ENCODE measurements around the gene KPNB1.

Gene KPNB1

GRCh38 chr17:47664624-47664941, 14.9 kb downstream of the KPNB1 start:
- DNase-seq, result no peak
- Mint-ChIP-seq H3K27me3 (ENCODE audit: low read depth, poor library complexity) (peaks cover 4% of the 10 kb centered on the region), H3K9me3 (no peaks in the 10 kb centered on the region), H3K36me3 (ENCODE audit: low read depth) (peaks cover 72% of the 10 kb centered on the region), H3K4me3 (no peak overlapping the region), H3K4me1 (peaks cover 6% of the 10 kb centered on the region), H3K27ac (peak overlapping the region; percentile 78)
- peak; percentile 6 for TF ChIP-seq CTCF (IDR thresholded peaks at IDR 0.05)

DNA sequence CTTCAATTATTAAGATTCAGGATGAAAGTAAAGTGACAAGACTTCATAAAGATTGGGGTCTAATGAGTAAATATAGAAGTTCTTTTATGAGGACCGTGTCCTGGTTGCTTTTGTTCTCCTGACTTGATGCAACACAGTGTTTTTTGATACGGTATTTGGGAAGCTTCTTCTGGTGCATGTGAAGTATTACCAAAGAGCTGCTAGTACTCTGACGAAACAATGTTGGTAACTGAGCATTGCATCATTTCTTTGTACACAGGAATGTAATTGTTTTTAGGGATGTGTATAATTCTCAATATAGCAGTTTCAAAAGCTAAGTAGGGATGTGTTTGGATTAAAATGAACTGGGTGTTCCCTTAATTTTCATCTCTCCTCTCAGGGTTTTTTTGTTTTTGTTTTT, 15.9 kb downstream of the KPNB1 start:
- no peak for TF ChIP-seq CTCF (IDR thresholded peaks at IDR 0.05)
- H3K27me3 Mint-ChIP-seq (ENCODE audit: low read depth, poor library complexity), result peaks cover 4% of the 10 kb centered on the region
- H3K4me1 Mint-ChIP-seq, result peaks cover 6% of the 10 kb centered on the region
- H3K36me3 Mint-ChIP-seq (ENCODE audit: low read depth), result peaks cover 74% of the 10 kb centered on the region
- no peak overlapping the region for H3K4me3 Mint-ChIP-seq
- H3K9me3 Mint-ChIP-seq, result no peaks in the 10 kb centered on the region
- no peak for DNase-seq
- no peak overlapping the region for H3K27ac Mint-ChIP-seq

GRCh38 chr17:47669081-47669480, 19.4 kb downstream of the KPNB1 start:
- Mint-ChIP-seq H3K9me3 (no peaks in the 10 kb centered on the region), H3K27me3 (ENCODE audit: low read depth, poor library complexity) (no peaks in the 10 kb centered on the region), H3K27ac (no peak overlapping the region), H3K36me3 (ENCODE audit: low read depth) (peaks cover 84% of the 10 kb centered on the region), H3K4me3 (no peak overlapping the region), H3K4me1 (peaks cover 5% of the 10 kb centered on the region)
- no peak for TF ChIP-seq CTCF (IDR thresholded peaks at IDR 0.05)
- DNase-seq, result no peak

DNA sequence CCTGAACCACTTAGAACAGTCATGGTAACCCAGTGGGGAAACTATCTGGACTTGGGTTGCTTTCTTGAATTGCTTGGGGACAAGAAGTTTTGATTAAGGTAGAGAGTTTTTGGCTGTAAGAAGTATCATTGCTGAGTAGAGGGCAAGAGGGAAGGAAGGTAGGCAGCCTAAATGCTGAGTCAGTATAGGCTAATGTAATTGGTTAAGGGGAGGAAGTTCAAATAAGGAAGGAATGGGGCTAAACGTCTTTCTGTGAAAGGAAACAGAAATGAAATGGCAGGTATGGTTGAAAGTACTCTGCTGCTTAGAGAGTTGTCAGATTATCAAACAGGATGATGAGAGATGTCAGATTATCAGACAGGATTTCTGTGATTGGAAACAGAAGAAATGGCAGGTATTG, 20.3 kb downstream of the KPNB1 start:
- Mint-ChIP-seq H3K4me1 (no peaks in the 10 kb centered on the region), H3K9me3 (no peaks in the 10 kb centered on the region), H3K27me3 (ENCODE audit: low read depth, poor library complexity) (no peaks in the 10 kb centered on the region), H3K36me3 (ENCODE audit: low read depth) (peaks cover 83% of the 10 kb centered on the region), H3K27ac (peak overlapping the region; percentile 85), H3K4me3 (no peak overlapping the region)
- DNase-seq, result no peak
- no peak for TF ChIP-seq CTCF (IDR thresholded peaks at IDR 0.05)

DNA sequence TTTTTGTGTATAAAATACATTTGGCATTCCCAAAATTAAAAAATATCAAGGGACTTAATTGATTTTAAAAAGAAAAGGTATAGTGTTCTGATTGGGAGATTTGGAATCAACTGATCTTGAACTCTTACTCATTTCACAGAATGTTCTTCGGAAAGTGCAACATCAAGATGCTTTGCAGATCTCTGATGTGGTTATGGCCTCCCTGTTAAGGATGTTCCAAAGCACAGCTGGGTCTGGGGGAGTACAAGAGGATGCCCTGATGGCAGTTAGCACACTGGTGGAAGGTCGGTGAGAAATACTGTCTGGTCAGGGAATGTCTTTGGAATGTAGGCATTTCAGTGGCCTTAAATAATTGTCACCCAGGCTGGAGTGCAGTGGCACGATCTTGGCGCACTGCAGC, 24.8 kb downstream of the KPNB1 start:
- no peak for TF ChIP-seq CTCF (IDR thresholded peaks at IDR 0.05)
- no peak for DNase-seq
- Mint-ChIP-seq H3K4me1 (no peaks in the 10 kb centered on the region), H3K27ac (peak overlapping the region; percentile 2), H3K9me3 (no peaks in the 10 kb centered on the region), H3K36me3 (ENCODE audit: low read depth) (peaks cover 83% of the 10 kb centered on the region), H3K27me3 (ENCODE audit: low read depth, poor library complexity) (no peaks in the 10 kb centered on the region), H3K4me3 (no peak overlapping the region)

DNA sequence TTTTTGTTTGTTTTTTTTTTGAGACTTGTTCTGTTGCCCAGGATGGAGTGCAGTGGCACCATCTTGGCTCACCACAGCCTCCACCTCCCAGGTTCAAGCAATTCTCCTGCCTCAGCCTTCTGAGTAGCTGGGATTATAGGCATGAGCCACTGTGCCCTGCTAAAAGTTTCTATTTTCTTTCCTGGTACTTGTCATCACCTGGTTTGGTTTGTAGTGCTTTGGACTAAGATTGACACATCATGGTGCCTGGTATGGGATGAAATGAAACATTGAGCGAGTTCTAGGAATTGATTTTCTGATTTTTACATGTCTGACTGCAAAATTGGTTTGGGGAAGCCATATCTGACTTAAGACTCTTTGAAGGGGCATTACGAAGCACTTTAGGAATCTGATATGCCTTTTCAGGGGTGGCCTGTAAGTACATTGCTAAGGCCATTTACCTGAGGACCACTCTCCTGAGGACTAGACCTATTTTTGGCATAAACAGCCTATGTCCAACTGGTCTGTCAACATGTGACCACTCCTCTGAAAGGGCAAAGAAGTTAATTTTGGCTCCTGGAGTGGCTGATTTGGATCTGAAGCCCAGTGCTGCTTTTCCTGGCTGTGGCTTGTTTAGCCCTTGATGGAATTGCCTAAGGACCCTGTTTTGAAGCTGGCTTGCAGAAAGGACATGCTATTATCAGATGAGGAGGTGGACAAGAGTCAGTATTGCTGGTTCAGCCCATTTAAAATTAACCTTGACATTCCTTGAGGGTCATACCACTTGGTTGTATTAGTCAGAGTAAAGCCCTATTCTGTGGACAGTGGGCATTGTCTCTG, 25.9 kb downstream of the KPNB1 start:
- H3K36me3 Mint-ChIP-seq (ENCODE audit: low read depth), result peaks cover 83% of the 10 kb centered on the region
- H3K27ac Mint-ChIP-seq, result no peak overlapping the region
- H3K9me3 Mint-ChIP-seq, result no peaks in the 10 kb centered on the region
- H3K4me1 Mint-ChIP-seq, result peaks cover 9% of the 10 kb centered on the region
- no peak overlapping the region for H3K4me3 Mint-ChIP-seq
- no peaks in the 10 kb centered on the region for H3K27me3 Mint-ChIP-seq (ENCODE audit: low read depth, poor library complexity)
- DNase-seq, result no peak
- TF ChIP-seq CTCF (IDR thresholded peaks at IDR 0.05), result no peak

All from nephron progenitor cell (in vitro differentiated cells).